ENCODE results near the gene PANX1.

Gene PANX1

DNA sequence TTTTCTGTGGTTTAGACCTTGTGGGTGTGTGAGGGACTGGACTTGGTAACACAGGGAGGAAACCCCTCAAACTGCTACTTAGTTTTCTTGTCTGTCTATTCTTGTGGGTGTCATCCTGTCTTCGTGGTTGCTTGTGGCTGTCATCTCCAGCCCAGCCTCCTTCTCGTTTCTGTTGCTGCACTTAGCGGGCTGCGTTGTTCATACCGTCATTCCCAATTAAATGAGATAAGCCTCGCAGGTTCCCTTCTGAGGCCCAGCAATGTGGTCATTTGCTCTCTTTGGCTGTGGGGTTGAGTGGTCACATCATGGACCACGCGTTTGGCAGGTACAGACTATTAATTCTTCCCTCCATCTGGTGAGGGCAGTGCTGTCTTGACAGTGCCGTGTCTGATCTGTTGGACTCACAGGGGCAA is 18.8 kb downstream of the PANX1 start:
- Histone ChIP-seq H3K4me3 (ENCODE audit: insufficient read depth, low read depth, low read length, poor library complexity, severe bottlenecking) (no peak overlapping the region), H3K36me3 (ENCODE audit: control insufficient read depth, insufficient read depth, low read length) (no peaks in the 10 kb centered on the region), H3K27me3 (replicated peaks; ENCODE audit: control insufficient read depth, insufficient read depth, low read length, poor library complexity, severe bottlenecking) (no peaks in the 10 kb centered on the region), H3K4me1 (ENCODE audit: control insufficient read depth, insufficient read depth, low read length, poor library complexity, severe bottlenecking) (no peaks in the 10 kb centered on the region), H3K9me3 (ENCODE audit: control insufficient read depth, low read length) (no peaks in the 10 kb centered on the region), H3K27ac (ENCODE audit: insufficient read depth, low read length, poor library complexity, severe bottlenecking) (no peak overlapping the region)
- DNase-seq = no peak

DNA sequence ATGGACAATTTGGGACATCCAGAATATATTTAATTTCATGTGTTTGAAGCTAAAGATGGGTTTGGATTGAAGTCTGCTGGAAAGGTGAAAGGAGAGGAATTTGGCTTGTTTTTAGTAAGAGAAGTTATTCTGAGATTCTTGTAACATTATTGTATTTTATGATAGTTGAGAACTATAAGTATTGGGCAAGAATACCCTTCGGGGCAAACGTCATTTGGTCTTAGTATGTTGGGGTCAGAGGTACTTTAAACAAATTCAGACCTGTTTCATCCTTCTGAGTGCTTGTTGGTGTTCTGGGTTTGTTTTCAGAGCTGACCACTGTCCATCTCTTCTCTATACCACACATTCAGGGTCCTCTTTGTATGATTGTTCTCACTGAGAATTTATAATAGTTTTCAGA is 19.5 kb downstream of the PANX1 start:
- no peak overlapping the region for H3K27ac ChIP-seq (ENCODE audit: insufficient read depth, low read length, poor library complexity, severe bottlenecking)
- no peak for DNase-seq
- H3K4me1 ChIP-seq (ENCODE audit: control insufficient read depth, insufficient read depth, low read length, poor library complexity, severe bottlenecking) = no peaks in the 10 kb centered on the region
- no peak overlapping the region for H3K4me3 ChIP-seq (ENCODE audit: insufficient read depth, low read depth, low read length, poor library complexity, severe bottlenecking)
- no peaks in the 10 kb centered on the region for H3K9me3 ChIP-seq (ENCODE audit: control insufficient read depth, low read length)
- H3K27me3 ChIP-seq (replicated peaks; ENCODE audit: control insufficient read depth, insufficient read depth, low read length, poor library complexity, severe bottlenecking) = no peaks in the 10 kb centered on the region
- no peaks in the 10 kb centered on the region for H3K36me3 ChIP-seq (ENCODE audit: control insufficient read depth, insufficient read depth, low read length)

DNA sequence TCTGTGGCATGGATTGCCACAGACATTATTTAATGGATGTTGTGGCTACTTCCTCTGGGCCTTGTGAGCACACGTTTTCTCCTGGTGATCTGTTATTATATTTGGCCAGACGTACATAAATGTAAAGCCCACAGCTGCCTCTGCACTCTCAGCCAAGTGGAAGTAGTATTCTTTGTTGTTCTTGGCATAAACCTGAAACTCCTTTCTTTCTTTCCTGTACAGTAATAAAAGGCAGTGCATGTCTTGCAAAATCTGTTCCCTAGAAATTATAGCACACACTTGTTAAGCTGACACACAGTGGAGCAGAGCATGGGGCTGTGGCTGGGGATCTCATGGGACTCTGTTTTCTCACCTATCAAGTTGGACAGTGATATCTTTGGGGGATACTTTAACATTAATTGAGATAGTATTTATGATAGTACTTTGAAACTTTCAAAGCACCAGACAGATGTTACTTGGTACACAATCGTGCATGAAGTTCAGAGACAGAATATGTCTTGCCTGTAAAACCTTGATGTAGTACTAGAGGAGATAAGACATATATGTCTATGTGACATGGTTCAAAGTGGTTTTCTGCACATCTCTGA is 20.9 kb downstream of the PANX1 start:
- Histone ChIP-seq H3K9me3 (ENCODE audit: control insufficient read depth, low read length) (no peaks in the 10 kb centered on the region), H3K4me3 (ENCODE audit: insufficient read depth, low read depth, low read length, poor library complexity, severe bottlenecking) (no peak overlapping the region), H3K27ac (ENCODE audit: insufficient read depth, low read length, poor library complexity, severe bottlenecking) (no peak overlapping the region), H3K36me3 (ENCODE audit: control insufficient read depth, insufficient read depth, low read length) (peaks cover 5% of the 10 kb centered on the region), H3K27me3 (replicated peaks; ENCODE audit: control insufficient read depth, insufficient read depth, low read length, poor library complexity, severe bottlenecking) (no peaks in the 10 kb centered on the region), H3K4me1 (ENCODE audit: control insufficient read depth, insufficient read depth, low read length, poor library complexity, severe bottlenecking) (no peaks in the 10 kb centered on the region)
- DNase-seq = no peak

DNA sequence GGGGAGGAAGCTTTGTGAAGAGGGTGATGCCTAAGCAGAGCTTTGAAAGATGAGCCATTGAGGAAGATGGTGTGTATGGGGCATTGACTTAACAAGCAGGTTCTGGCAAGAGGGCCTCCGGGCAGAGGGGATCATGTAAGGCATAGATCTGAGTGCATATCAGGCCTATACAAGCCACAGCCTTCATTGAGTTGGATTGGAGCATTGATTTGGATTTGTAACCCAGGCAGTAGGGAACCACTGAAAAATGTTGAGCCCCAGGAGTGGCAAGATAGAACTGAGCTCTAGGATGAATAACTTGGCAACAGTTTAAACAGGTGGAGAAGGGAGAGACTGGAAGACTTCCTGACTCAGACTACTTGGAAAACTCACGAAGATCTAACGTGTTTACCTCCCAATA is 21.4 kb downstream of the PANX1 start:
- no peak for DNase-seq
- Histone ChIP-seq H3K4me3 (ENCODE audit: insufficient read depth, low read depth, low read length, poor library complexity, severe bottlenecking) (no peak overlapping the region), H3K27me3 (replicated peaks; ENCODE audit: control insufficient read depth, insufficient read depth, low read length, poor library complexity, severe bottlenecking) (no peaks in the 10 kb centered on the region), H3K9me3 (ENCODE audit: control insufficient read depth, low read length) (no peaks in the 10 kb centered on the region), H3K36me3 (ENCODE audit: control insufficient read depth, insufficient read depth, low read length) (peaks cover 5% of the 10 kb centered on the region), H3K27ac (ENCODE audit: insufficient read depth, low read length, poor library complexity, severe bottlenecking) (no peak overlapping the region), H3K4me1 (ENCODE audit: control insufficient read depth, insufficient read depth, low read length, poor library complexity, severe bottlenecking) (no peaks in the 10 kb centered on the region)

DNA sequence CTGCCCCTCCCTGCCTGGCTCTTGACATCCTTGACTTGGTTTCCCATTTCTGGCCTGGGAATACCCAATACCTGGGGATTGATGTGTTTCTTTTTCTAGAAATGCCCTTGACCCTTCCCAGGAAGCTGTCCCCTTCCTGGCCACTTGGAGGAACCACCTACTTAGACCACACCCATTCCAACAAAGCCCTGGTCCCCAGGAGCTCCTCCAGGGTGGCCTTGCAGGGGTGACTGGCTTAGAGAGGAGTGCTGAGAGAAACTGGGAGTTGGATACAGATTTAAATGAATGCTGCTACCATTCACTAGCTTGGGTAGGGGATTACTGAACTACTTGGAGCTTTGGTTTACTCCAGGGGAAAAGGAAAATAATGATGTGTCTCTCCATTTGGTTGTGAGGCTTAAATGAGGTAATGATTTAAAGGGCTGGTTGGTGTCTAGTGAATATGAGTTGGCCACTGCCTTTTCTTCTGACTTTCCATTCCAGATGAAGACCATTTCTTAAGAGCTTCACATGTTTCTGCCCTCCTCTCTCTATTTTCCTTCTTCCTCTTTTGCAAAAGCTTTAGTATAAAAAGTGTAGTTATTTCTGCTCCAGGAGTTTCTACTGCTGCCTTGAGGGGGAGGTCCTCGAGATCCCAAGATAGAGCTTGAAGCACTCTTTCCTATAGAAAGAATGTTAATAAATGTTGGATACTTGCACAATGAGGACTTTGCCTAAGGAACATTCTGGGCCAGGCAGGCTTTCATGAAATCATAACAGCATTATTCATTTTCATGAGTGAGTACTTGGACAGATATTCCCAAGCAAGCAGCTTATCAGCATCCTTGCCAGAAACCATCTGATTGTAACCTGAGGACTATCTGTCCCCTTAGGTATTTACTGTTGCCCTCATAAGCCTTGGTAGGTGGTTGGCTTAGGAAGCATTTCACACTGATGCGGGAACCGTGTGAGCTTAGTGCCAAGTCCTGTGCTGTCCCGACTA is 22.4 kb downstream of the PANX1 start:
- Histone ChIP-seq H3K36me3 (ENCODE audit: control insufficient read depth, insufficient read depth, low read length) (peaks cover 8% of the 10 kb centered on the region), H3K9me3 (ENCODE audit: control insufficient read depth, low read length) (no peaks in the 10 kb centered on the region), H3K27ac (ENCODE audit: insufficient read depth, low read length, poor library complexity, severe bottlenecking) (no peak overlapping the region), H3K4me1 (ENCODE audit: control insufficient read depth, insufficient read depth, low read length, poor library complexity, severe bottlenecking) (no peaks in the 10 kb centered on the region), H3K4me3 (ENCODE audit: insufficient read depth, low read depth, low read length, poor library complexity, severe bottlenecking) (no peak overlapping the region), H3K27me3 (replicated peaks; ENCODE audit: control insufficient read depth, insufficient read depth, low read length, poor library complexity, severe bottlenecking) (no peaks in the 10 kb centered on the region)
- DNase-seq = no peak

DNA sequence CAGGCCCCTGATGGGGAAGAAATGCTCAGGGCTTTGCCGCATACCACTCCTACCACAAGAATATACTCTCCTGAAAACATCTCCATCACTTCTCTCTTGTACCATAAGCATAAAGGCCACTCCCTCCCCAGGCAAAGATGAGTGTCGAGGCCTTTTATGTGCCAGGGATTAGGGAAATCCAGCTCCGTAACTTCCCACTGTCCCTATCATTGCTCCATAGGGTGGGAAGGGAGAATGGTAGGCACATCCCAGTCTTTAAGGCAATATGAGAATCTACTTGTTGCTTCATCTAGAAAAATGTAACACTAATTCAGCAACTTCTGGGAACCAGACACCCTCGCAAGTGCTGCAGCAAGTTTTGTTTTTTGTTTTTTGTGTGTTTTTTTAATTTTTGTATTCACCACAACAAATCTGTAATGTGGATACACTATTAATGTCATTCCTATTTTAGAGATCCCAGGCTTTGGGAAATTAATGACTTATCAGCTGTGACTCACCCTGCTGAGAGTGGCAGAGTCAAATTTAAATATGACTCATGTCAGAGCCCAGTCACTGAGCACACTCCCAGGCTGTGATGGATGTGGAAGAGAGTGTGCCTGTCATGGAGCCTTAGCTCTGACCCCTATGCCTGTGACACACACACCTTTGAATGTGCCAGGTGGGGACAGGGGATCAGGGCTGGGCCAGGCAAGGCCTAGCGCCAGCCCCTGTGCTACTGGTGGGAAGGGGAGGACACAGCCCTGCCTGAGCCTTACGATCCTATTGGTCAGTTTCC is 23.4 kb downstream of the PANX1 start:
- no peak overlapping the region for H3K27ac ChIP-seq (ENCODE audit: insufficient read depth, low read length, poor library complexity, severe bottlenecking)
- H3K36me3 ChIP-seq (ENCODE audit: control insufficient read depth, insufficient read depth, low read length) = peaks cover 12% of the 10 kb centered on the region
- no peak overlapping the region for H3K4me3 ChIP-seq (ENCODE audit: insufficient read depth, low read depth, low read length, poor library complexity, severe bottlenecking)
- no peaks in the 10 kb centered on the region for H3K4me1 ChIP-seq (ENCODE audit: control insufficient read depth, insufficient read depth, low read length, poor library complexity, severe bottlenecking)
- H3K27me3 ChIP-seq (replicated peaks; ENCODE audit: control insufficient read depth, insufficient read depth, low read length, poor library complexity, severe bottlenecking) = no peaks in the 10 kb centered on the region
- DNase-seq = no peak
- H3K9me3 ChIP-seq (ENCODE audit: control insufficient read depth, low read length) = no peaks in the 10 kb centered on the region

DNA sequence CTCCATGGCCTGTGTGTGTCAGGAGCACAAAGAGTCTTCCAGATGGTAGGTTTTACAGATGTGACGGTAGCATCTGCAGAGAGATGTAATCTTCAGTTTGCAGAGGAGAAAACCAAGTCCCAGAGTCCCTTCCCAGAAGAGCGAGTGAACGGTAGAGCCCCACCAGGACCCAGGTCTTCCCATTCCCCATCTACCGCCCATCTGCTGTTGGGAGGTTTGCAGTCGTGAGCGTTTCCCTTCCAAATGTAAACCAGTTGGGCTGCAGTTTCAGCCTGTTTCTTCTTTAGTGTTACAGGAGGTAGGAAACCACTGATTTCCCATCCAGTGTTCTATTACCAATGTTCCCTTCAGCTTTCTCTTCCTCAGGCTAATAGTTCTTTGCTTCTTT is 24.0 kb downstream of the PANX1 start:
- no peaks in the 10 kb centered on the region for H3K27me3 ChIP-seq (replicated peaks; ENCODE audit: control insufficient read depth, insufficient read depth, low read length, poor library complexity, severe bottlenecking)
- no peaks in the 10 kb centered on the region for H3K9me3 ChIP-seq (ENCODE audit: control insufficient read depth, low read length)
- no peak for DNase-seq
- H3K4me1 ChIP-seq (ENCODE audit: control insufficient read depth, insufficient read depth, low read length, poor library complexity, severe bottlenecking) = no peaks in the 10 kb centered on the region
- H3K4me3 ChIP-seq (ENCODE audit: insufficient read depth, low read depth, low read length, poor library complexity, severe bottlenecking) = no peak overlapping the region
- H3K27ac ChIP-seq (ENCODE audit: insufficient read depth, low read length, poor library complexity, severe bottlenecking) = no peak overlapping the region
- H3K36me3 ChIP-seq (ENCODE audit: control insufficient read depth, insufficient read depth, low read length) = peaks cover 12% of the 10 kb centered on the region

DNA sequence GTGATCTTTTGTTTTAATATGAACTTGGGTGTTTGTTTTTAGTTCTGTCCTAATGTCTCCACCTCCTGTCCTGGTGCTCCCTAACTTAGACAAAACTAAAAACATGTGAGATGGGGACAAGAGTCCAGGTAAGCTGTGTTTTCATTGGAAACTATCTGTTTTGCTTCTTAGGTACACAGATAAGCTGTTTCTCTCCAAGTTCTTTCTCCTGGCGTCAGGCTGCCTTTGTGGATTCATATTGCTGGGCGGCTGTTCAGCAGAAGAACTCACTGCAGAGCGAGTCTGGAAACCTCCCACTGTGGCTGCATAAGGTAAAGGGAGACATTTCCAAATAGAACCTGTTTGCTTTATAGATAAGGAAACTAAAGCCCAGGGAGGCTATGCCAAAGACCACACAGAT is 24.7 kb downstream of the PANX1 start:
- Histone ChIP-seq H3K9me3 (ENCODE audit: control insufficient read depth, low read length) (no peaks in the 10 kb centered on the region), H3K4me1 (ENCODE audit: control insufficient read depth, insufficient read depth, low read length, poor library complexity, severe bottlenecking) (no peaks in the 10 kb centered on the region), H3K36me3 (ENCODE audit: control insufficient read depth, insufficient read depth, low read length) (peaks cover 12% of the 10 kb centered on the region), H3K4me3 (ENCODE audit: insufficient read depth, low read depth, low read length, poor library complexity, severe bottlenecking) (no peak overlapping the region), H3K27ac (ENCODE audit: insufficient read depth, low read length, poor library complexity, severe bottlenecking) (no peak overlapping the region), H3K27me3 (replicated peaks; ENCODE audit: control insufficient read depth, insufficient read depth, low read length, poor library complexity, severe bottlenecking) (no peaks in the 10 kb centered on the region)
- no peak for DNase-seq

DNA sequence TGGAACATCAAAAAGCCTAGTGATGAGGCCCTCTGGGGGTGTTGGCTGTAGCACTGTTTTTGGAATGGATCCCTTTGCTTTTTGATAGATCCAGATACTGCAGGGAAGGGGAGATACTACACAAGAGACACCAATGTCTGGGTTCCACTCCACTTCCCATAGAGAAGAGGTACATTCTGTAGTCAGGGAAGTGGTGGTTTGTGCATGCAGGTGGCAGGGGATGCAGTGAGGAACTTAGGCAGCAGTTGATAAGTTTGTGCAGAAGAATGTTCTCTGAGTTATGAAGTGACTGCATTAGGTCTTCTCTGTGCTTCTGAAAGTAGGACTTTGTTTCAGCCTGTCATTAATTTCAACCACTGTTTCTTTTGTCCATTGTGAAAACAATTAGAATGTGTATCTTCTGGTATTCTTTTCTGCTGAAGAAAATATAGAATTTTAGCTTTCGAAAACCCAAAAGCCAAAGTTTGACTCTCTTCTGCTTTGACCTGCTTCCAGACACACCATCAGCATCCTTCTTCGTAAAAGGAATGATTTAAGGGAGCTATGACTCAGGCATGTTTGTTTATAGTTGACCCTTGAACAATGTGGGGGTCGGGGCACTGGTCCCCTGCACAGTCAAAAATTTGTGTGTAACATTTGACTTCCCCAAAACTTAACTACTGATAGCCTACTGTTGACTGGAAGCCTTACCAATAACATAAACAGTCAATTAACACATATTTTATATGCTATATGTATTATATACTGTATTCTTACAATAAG is 25.6 kb downstream of the PANX1 start:
- H3K27ac ChIP-seq (ENCODE audit: insufficient read depth, low read length, poor library complexity, severe bottlenecking) = no peak overlapping the region
- peaks cover 12% of the 10 kb centered on the region for H3K36me3 ChIP-seq (ENCODE audit: control insufficient read depth, insufficient read depth, low read length)
- no peaks in the 10 kb centered on the region for H3K9me3 ChIP-seq (ENCODE audit: control insufficient read depth, low read length)
- H3K4me1 ChIP-seq (ENCODE audit: control insufficient read depth, insufficient read depth, low read length, poor library complexity, severe bottlenecking) = no peaks in the 10 kb centered on the region
- H3K4me3 ChIP-seq (ENCODE audit: insufficient read depth, low read depth, low read length, poor library complexity, severe bottlenecking) = no peak overlapping the region
- no peak for DNase-seq
- H3K27me3 ChIP-seq (replicated peaks; ENCODE audit: control insufficient read depth, insufficient read depth, low read length, poor library complexity, severe bottlenecking) = no peaks in the 10 kb centered on the region

Data from effector memory CD4-positive, alpha-beta T cell (primary cell).